GM23248 (cell line): ENCODE measurements around the gene TRAM2.

ENCODE experiments used
- EZH2 ChIP-seq: fragments of 200-600 bp; sonication (generic); IDR thresholded peaks from 2 replicates; pipeline ENCODE4 v1.6.1; 2018; ENCODE audit warnings: antibody characterized with exemption, mild to moderate bottlenecking; ENCODE audit not compliant: insufficient read depth, poor library complexity, severe bottlenecking
- EZH2phosphoT487 ChIP-seq: fragments of 200-600 bp; sonication (generic); IDR thresholded peaks from 2 replicates; pipeline ENCODE4 v1.6.1; 2018; ENCODE audit warnings: antibody characterized with exemption, moderate library complexity, mild to moderate bottlenecking, low read depth; ENCODE audit not compliant: insufficient read depth

GRCh38 chr6:52550014-52550575, 26.8 kb downstream of the TRAM2 start:
- TF ChIP-seq EZH2 (no peak), EZH2phosphoT487 (no peak)
